ENCODE results near the gene ABLIM3.
A peak's percentile ranks its signal among the peaks of the same experiment; 100 is the strongest.
"Not testable (repeated sequence)": the region's sequence is repeated elsewhere in the genome, so short reads cannot be mapped to it uniquely, and the experiment has no call there.

ABLIM3 gene

DNA sequence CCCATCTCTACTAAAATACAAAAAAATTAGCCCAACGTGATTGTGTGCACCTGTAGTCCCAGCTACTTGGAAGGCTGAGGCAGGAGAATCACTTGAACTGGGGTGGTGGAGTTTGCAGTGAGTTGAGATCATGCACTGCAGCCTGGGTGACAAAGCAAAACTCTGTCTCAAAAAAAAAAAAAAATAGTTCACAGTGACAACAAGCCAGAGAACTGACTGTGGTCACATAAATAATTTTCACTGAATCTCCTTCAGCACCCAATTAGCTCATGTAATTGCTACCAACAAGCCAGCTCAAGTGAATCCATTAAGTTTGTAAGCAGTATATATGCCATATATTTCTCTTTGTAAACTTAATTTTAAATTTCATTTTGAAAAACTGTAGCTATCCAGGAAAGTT lies 115.8 kb downstream of the ABLIM3 start:
- no peak for DNase-seq (ENCODE audit: low read depth, low spot score)

DNA sequence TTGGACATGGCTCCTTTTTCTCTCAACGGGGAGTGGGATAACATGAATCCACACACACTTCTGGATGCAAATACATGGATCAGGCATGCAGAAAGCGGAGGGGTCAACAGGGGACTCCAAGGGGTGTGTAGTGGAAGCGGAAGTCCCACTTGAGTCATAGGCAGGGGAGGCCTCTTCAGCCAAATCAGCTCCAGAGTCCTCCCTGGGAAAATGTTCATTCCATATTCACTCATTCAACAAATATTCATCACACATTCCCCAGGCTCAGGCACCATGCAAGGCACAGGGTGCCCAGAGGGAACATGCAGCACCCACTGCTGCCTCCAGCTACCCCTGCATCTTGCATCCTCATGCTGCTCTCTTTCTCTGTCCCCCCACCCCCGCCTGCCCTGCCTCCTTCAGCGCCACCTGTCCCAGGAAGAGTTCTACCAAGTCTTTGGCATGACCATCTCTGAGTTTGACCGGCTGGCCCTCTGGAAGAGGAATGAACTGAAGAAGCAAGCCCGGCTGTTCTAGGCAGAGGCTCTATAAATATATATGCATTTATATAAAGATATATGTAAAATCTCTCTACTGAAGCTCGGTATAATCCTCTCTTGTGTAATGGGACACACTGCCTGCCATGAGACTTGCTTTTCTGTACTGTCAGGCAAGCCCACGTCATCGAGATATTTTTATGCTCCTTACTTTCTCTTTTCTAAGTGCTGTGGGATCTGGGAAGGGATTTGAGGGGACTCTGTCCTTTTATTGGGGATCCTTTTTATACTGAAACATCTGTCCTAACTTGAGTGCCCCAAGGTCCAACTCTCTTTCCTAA lies 116.8 kb downstream of the ABLIM3 start:
- DNase-seq (ENCODE audit: low read depth, low spot score), result no peak

DNA sequence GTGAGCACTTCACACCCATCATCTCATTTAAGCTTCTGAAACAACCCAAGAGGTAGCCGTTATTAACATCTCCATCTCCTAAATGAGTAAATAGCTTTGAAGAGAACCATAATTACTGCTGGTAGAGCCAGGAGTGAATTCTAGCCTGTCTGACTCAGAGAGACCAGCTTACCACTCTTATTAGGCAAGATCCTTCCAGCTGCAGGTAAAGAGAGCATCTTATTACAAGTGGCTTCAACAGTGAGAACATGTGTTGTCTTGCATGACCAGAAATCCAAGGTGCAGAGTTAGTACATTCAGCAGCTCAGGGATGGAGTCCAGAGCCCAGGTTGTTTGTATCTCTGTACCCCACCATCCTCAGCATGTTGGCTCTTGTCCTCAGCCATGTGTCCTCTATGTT lies 119.5 kb downstream of the ABLIM3 start:
- no peak for DNase-seq (ENCODE audit: low read depth, low spot score)

DNA sequence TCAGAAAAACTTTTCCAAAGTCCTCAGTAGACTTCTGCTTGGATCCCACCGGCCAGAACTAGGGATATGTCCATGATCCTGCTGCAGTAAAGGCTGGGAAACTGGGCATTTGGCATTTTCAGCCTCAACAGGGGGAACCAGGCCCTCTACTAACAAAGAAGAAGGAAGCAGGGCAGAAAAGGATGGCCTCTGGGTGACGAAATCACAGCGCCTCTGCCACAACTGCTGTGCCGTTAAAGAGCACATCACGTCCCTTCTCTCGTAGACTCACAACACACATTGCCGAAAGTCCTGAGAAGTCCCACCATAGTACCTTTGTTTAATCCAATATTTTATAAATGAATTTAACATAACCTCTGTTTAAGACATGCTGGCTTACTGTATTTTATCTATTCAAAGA lies 120.0 kb downstream of the ABLIM3 start:
- DNase-seq (ENCODE audit: low read depth, low spot score), result no peak

DNA sequence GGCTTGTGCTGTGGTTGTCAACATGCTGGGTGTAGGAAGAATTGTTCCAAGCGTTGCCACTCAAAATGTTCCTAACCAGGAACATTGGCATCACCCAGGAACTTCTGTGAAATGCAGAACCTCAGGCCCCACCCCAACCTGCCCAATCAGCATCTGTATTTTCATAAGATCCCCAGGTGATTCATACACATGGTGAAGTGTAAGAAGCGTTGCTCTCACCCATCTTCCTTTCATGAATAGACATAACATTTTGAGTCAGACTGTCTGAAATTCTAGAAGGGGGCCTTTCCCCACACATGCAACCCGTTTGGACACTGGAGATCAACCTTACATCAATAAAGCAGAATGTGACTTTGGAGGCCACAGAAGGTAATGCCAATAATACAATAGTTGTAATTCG lies 121.0 kb downstream of the ABLIM3 start:
- DNase-seq (ENCODE audit: low read depth, low spot score), result no peak

DNA sequence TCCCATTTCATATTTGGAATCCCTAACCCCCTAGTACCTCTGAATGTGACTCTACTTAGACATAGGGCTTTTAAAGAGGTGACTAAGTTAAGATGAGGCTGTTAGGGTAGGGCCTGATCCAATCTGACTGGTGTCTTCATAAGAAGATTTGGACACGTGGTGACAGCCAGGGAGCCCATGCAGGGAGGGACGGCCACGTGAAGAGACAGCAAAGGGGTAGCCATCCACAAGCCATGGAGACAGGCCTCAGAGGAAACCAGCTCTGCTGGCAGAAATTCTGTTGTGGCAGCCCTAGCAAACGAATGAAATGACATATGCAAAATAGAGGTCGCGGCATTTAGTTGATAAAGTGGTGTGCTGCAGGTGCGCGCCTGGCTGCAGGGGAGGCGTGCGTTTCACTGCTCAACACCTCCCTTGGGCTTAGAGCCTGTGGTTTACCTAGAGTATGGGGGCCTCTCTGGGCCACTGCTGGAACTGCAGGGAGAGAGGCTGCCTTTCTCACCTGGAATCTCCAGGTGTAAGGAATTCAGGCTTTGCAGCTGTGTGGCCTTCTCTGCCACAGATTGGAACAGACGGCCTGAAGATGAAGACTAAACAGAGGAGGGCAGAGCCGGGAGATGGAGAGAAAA lies 123.3 kb downstream of the ABLIM3 start:
- DNase-seq (ENCODE audit: low read depth, low spot score), result peak; percentile 48

DNA sequence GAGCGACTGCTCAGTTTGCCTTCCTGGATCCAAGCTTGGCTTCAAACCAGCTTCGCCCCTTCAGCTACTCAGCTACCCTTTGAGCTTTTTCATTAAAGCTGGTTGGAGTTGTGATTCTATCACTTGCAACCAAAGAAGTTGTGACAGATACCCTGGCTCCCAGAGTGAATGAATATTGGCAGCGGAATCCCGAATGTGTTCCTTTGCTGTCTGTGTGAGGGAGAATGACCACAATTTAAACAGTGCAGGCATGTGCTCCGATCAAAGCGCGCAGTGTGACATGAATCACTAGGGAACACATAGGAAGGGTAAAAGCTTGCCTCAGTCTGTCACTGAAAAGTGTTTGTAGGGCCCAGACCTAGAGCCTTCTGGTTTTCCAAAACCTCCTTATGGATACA lies 123.8 kb downstream of the ABLIM3 start:
- no peak for DNase-seq (ENCODE audit: low read depth, low spot score)

DNA sequence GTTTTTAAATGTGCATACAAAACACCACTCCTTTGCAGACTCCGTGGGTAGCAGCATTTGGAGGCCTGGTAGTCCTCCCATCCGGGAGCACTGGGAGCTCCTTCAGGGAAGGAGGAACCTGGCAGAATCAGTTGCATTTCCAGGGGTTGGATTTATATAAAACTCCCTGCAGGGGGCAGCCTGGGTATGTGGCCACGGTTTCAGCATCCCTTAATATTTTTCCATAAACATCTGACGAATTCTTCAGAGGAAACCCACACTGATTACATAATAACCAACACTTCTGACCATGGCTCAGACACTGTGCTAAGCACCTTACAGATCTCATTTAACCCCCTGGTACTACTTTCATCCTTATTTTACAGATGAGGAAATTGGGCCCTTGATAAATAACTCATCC lies 124.3 kb downstream of the ABLIM3 start:
- DNase-seq (ENCODE audit: low read depth, low spot score), result no peak

DNA sequence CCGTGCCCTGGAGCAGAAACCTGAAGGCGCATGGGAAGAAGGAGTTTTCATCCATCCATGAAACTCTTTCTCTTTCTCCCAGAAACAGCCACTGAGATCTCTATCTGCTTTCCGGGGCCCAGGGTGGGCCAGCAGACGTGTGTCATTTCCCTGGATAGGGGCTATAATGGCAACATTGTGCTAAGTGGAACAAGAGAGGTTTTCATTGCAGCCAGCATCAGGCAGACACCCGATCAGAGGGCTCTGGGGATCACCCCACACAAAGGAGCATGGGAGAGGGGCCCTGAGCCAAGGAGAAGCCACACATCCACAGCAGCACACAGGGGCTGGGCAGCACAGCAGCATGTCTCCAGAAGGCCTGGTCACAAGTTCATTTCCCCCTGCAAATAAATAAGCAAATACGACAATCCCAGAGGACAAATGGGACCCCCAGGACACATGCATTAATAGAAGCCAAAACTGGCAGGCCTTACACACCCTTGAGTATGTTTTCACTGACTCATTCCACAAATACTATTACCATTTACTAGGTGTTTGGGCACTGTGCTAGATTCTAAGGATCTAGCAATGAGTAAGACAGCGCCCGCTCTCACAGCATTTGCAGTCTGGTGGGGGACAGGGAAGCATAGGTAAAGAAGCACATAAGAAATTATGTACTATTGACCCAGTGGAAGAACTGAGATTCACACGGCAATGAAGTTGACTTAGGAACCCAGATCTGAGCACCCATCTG lies 126.1 kb downstream of the ABLIM3 start:
- no peak for DNase-seq (ENCODE audit: low read depth, low spot score)

DNA sequence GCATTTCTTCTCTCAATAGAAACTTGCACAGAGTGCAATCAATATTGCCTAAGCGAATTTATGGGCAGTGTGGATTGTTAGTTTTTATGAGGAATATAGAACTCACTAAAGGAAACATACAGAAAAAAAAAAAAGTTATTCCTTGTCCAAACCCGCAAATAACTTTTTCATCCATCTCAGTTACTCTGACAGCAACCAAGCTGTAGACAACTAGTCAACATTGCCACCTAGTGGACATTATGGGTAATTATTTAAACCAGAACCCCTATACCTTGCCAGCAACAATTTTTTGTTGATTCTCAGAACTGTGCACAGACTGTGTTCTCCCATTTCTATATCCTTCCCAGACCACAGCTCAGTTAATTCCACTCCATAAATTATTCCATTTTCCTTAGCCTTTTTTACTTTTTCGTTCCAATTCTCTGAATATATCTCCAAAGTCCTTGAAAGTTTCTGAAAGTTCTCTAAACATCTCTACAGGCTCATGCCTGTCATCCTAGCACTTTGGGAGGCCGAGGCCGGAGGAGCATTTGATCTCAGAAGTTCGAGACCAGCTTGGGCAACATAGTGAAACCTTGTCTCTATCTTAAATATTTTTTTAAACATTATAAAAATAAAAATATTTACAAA lies 127.8 kb downstream of the ABLIM3 start:
- no peak for DNase-seq (ENCODE audit: low read depth, low spot score)

DNA sequence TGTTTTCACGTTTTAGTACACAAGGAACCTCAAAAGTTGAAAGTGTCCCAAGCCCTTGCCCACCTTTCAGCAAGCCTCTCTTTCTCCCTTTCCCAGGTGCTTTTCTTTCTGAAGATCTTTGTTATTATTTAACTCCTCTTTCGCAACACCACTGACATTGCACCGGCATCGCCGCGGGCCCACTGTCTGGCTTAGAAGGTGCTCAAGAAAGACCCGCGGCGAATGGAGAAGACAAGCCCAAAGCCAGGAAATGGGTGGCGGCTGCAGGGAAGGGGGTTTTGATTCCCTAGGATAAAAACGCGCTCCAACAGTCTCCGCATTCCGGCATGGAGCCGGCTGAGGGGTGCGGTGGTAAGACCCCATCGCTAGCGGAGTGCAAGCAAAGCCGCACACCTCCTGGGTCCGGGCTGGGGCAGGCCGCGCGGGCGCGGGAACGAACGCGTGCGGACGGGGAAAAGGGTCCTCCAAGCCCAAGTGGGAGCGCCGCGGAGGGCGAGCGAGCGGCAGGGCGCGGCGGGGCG lies 130.0 kb downstream of the ABLIM3 start:
- DNase-seq (ENCODE audit: low read depth, low spot score), result no peak

DNA sequence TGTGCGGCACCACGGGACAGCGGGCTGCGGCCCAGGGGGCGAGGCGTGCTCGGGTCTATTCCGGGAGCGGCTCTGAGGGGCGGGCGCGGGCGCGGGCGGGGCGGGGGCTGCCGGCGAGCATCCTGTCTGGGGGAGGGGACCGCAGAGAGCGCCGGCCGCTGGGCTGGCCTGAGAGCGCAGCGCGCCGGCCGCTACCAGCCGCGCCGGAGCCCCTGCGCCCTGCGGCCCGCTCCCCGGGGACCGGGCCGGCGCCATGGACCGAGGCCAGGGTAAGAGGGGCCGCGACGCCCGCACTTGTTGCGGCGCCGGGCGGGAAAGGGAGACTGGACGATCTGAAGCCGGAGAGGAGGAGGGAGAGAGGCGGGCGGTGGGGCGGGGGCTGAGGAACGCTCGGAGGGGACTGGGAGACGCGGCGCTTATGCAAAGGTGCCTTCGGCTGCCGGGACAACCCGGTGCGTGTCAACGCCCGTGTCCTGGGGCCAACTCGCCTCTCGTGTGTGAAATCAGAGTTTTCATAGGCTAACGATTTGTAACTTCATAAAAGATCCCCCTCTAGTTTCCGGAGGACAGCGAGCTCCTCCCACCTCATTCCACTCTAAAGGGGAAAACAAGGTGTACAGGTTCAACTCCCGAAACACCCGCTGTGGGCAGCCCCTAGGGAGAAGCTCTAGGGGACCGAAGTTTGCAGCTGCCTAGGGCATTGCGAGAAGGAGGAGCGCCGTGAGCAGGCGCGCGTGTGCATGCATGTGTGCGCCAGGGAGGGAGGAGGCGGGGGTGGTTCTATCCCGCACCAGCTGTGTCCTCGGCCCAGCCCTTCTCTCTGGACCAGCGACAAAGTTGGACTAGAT lies 130.6 kb downstream of the ABLIM3 start, which contains the start of gene AFAP1L1:
Gene AFAP1L1, plus strand, starts transcription at position 144 of the 848 bp plus-strand sequence. Its CDS starts 110 bp downstream, at position 254.
- no peak for DNase-seq (ENCODE audit: low read depth, low spot score)

DNA sequence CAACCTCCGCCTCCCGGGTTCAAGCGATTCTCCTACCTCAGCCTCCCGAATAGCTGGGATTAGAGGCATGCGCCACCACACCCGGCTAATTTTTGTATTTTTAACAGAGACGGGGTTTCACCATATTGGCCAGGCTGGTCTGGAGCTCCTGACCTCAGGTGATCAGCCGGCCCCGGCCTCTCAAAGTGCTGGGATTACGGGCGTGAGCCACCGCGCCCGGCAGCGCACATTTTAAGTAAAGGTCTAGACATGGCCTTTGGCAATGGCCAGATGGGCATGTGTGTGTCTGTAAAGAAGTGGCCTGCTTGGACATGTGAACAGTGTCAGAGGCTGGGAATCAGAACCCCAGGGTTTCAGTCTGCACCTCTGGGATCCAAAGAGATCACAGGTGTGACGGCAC lies 131.5 kb downstream of the ABLIM3 start:
- not testable (repeated sequence) for DNase-seq (ENCODE audit: low read depth, low spot score)

DNA sequence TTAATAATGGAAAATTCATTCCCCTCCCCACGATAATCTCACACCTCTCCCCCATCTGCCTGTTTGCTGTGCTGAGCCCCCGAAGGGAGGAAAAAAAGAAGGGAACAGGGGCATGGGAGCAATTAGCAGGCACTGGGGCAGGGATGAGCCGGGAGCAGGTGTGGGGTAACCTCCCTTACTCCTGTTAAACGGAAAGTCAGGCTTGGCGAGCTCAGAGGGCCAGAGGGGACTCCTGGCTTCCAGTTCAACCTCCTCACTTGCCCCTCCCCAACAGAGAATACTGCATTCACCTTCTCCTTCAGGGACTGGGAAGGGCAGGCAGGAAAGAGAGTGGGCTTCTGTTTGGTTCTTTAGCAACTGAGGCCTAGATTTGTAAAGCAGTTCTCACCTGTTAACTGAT lies 131.9 kb downstream of the ABLIM3 start:
- DNase-seq (ENCODE audit: low read depth, low spot score), result no peak

DNA sequence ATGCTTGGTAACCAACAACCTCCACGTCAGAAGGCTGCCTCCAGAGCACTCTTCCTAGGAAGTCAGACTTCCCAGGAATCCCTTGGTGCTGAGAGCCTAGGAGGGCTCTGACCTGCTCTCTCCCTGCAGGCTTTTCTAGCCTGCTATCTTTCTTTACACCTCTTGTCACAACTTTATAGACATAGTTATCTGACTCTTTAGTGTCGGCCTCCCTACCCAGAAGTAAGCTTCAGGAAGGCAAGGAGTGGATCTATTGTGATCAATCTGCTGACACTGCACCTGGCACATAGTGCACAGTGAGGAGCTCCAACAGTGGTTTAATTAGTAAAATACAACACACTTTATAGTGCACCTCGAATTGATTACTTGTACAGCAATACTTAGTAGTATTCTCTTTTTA lies 132.7 kb downstream of the ABLIM3 start:
- DNase-seq (ENCODE audit: low read depth, low spot score), result no peak

DNA sequence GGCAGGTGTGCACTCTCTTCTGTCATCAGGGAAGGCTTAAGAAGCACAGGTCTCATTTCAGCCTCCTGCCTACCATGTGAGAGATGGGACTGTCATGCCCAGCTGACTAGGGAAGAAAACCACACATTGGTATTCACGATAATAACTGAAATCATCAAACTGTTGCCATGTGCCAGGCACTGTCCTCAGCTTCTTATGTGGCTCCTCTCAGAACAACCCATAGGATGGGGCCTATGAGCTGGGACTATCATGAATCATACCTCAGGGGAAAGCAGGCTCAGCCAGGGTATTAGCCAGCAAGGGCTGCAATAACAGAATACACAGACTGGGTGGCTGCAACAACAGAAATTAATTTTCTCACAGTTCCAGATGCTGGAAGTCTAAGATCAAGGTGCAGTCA lies 133.6 kb downstream of the ABLIM3 start:
- DNase-seq (ENCODE audit: low read depth, low spot score), result no peak

DNA sequence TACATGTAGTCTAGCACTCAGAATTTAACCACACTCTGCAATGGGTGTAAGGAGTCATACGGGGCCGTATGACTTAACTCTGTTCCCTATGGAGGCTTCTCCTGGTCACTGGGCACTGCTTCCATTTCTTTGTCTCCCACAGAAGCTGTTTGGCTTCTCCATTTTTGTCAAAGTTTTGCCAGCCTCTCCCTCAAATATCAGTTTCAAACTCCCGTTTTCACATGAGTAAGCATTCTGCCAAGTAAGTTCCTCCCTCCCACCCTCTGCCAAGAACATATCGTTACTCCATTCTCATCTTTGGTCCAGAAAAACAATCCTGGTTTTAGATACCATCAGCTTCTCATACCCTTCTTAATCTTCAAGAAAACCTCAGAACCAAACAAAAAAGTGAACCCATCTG lies 136.5 kb downstream of the ABLIM3 start:
- DNase-seq (ENCODE audit: low read depth, low spot score), result no peak

DNA sequence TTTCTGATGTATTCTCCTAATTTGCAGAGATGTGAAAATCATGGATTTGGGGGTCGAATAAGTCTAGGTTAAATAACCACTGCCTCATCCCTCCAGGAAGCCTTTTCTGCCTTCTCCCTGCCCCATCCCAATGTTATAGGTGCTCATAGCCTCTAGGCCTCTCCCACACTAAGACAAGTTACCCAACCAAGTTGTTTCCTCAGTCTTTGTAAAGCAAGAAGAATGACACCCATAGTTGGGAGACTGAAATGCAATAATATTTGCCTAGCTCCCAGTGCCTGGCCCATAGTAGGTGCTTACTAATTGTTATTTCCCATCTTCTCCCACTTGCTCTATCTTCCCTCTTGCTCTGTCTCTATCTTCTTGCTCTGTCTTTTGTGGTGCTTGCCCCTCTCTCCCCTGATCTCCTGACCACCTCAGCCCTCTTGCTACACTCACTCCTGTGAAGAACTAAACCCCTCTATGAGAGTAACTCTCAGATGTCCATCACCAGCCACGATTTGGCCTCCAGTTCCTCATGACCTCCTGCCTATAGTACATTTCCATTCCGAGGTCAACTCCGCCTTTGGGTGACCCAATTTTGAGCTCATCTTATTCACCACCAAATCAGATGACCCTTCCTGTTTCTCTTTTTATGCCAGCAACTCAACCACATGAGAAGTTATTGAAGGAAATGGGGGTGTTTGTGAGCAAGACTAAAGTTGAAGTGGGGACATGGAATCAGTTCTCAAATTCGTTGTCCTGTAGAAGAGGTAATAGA lies 137.3 kb downstream of the ABLIM3 start:
- DNase-seq (ENCODE audit: low read depth, low spot score), result no peak

DNA sequence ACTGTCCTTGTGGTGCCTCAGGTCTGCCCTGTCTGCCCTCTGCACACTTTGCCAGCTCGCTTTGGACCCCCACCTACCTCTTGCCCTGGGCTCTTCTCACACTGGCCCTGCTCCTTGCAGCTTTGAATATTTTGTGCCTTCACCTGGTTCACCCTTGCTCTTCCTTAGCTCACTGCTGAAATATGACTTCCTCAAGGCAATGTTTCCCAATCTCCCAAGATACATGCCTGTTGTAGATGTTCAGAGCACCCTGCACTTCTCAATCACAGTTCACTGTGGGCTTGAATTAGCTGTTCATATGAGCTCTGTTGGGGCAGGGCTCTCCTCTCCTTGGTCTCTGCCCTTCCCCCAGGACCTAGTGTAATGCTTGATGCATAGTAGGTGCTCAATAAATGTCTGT lies 138.4 kb downstream of the ABLIM3 start:
- no peak for DNase-seq (ENCODE audit: low read depth, low spot score)

DNA sequence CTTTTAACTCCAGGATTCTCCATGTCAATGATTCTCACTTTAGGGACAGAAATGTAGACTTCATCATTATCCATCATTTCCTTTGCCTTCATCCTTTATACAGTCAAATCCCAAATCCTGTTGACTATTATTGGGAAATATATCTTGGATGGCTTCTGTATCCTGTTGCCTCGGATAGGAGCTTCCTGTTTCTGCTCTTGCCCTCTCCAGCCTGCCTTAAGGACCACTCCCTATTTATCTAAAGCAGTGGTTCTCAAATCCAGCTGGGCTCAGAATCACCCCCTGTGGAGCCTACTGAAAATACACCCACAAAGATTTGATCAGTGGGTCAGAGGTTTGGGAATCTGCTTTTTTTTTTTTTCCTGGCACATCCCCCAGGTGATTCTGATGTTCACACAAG lies 138.8 kb downstream of the ABLIM3 start:
- no peak for DNase-seq (ENCODE audit: low read depth, low spot score)

All from iPS DF 19.7 (cell line).